K562 (cell line): ENCODE results near the gene VEGFB. TPM values are rescaled to one million over a fixed set of nuclear protein-coding genes. Genes with fewer than 3 reads are reported as not detected.

ENCODE experiments used
- HDAC1 ChIP-seq, 2 experiments: fragments of 450-650 bp; IDR thresholded peaks; 2 replicates each; pipeline ENCODE4 v1.6.1; 2016 to 2017; ENCODE audit warnings: inconsistent platforms in 1 of 2, mild to moderate bottlenecking in 1 of 2, moderate library complexity in 1 of 2
- HOXB6 ChIP-seq: fragments of 250-450 bp; sonication (Bioruptor Pico); IDR thresholded peaks from 2 replicates; pipeline ENCODE4 v1.5.1; 2022; ENCODE audit warnings: mild to moderate bottlenecking, borderline replicate concordance
- NFIC ChIP-seq: fragments of 450-650 bp; IDR thresholded peaks from 2 replicates; pipeline ENCODE4 v1.6.1; 2017; ENCODE audit warnings: mild to moderate bottlenecking, inconsistent platforms
- SMAD4 ChIP-seq: fragments of 250-450 bp; sonication (Bioruptor Pico); conservative IDR thresholded peaks from 2 replicates; pipeline ENCODE4 v1.8.0; 2021; ENCODE audit warnings: inconsistent platforms, mild to moderate bottlenecking, moderate library complexity
- TRIM28 ChIP-seq: fragments of 450-650 bp; IDR thresholded peaks from 2 replicates; pipeline ENCODE4 v1.6.1; 2017
- ZBED1 ChIP-seq: IDR thresholded peaks from 2 replicates; pipeline ENCODE4 v1.6.1; 2014
- ZBTB7A ChIP-seq: IDR thresholded peaks from 2 replicates; pipeline ENCODE4 v1.6.1; 2011; ENCODE audit warnings: low read depth, mild to moderate bottlenecking, low read length, moderate library complexity, borderline replicate concordance; ENCODE audit not compliant: control insufficient read depth
- ZNF24 ChIP-seq: fragments of 450-650 bp; IDR thresholded peaks from 2 replicates; pipeline ENCODE4 v1.6.1; 2016
- ZNF384 ChIP-seq: IDR thresholded peaks from 2 replicates; pipeline ENCODE4 v1.6.1; 2012; ENCODE audit warnings: low read depth, low read length, improper control_type of control experiment
- polyA plus RNA-seq, 8 experiments: library from polyadenylated mRNA; depleted of rRNA in 4 of 8; stranded (reverse) in 5 of 8; unstranded in 3 of 8; fragments of >200 nt; fragmentation: Nextera tagmentation in 2 of 8; fragmentation: Illumina TruSeq in 1 of 8; extraction: Ambion mirVana in 2 of 8; extraction: Trizol in 1 of 8; gene quantifications; 2 replicates each; pipeline versions ENCODE4 v1.2.1 to v1.2.3, GENCODE V29; 2011 to 2014; ENCODE audit warnings: inconsistent platforms in 1 of 8, missing spikeins in 1 of 8
- total RNA-seq, 7 experiments: library from RNA; depleted of rRNA in 6 of 7; stranded (reverse); fragments of >200 nt in 6 of 7; fragmentation: Illumina TruSeq in 2 of 7; extraction: Trizol in 2 of 7; gene quantifications; 2 replicates each; pipeline versions ENCODE4 v1.2.1 to v1.2.3, GENCODE V29; 2011 to 2021; ENCODE audit warnings: low replicate concordance in 1 of 7
- TF ChIP-seq, protein P1 (sequence below): fragments of 450-650 bp; IDR thresholded peaks from 2 replicates; pipeline ENCODE4 v1.6.1; 2016; ENCODE audit warnings: borderline replicate concordance
- TF ChIP-seq, protein P2 (sequence below): fragments of 450-650 bp; IDR thresholded peaks from 2 replicates; pipeline ENCODE4 v1.6.1; 2016; ENCODE audit warnings: mild to moderate bottlenecking, moderate library complexity
- TF ChIP-seq, protein P3 (sequence below), 2 experiments: fragments of 450-650 bp; conservative IDR thresholded peaks; 2 replicates each; pipeline ENCODE4 v1.6.1; 2017; ENCODE audit warnings: mild to moderate bottlenecking in 2 of 2, moderate library complexity in 2 of 2

Gene VEGFB
- total and polyA plus RNA-seq, 9 of the 15 experiments (the other 6 are each of a cell fraction or from before 2014, with no cell fraction given), result 11.0 to 83.4 (median 25.7) TPM

DNA sequence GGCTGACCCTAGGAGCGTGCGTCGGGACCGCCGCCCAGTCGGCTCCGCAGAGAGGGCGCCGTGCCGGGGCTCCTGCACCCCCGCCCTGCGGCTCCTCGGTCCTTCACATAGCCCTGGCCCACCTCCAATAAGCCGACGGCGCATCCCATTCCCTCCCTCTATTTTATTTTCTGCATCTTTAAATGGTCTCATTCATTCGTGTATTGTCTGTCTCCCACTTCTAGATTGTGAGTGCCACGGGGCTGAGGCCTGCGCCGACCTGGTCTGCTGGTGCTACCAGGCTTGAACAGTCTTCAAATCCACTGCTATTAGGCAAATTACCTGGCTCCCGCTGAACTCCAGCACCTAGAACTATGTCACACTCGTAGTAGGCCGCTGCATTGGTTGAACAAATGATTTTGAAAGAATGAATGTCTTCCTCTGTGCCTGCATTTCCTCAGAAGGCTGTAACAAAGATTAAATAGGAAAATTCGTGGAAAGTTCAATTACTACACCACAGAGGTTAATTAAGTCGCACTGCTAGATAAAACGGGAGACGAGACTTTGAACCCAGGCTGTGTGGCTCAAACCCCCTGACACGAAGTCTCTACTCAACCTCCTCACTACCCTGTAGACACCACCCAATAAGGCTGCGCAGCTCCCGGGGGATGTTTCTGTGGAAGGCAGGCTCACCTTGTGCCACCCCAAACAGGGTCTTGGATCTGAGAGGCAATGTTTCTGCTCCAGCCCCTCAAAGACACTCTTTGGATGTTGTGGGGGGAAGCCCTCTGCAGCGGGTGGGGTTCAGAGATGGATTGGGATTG lies 13.5 kb downstream of the VEGFB start (continued):
- TF ChIP-seq, protein P1, sequence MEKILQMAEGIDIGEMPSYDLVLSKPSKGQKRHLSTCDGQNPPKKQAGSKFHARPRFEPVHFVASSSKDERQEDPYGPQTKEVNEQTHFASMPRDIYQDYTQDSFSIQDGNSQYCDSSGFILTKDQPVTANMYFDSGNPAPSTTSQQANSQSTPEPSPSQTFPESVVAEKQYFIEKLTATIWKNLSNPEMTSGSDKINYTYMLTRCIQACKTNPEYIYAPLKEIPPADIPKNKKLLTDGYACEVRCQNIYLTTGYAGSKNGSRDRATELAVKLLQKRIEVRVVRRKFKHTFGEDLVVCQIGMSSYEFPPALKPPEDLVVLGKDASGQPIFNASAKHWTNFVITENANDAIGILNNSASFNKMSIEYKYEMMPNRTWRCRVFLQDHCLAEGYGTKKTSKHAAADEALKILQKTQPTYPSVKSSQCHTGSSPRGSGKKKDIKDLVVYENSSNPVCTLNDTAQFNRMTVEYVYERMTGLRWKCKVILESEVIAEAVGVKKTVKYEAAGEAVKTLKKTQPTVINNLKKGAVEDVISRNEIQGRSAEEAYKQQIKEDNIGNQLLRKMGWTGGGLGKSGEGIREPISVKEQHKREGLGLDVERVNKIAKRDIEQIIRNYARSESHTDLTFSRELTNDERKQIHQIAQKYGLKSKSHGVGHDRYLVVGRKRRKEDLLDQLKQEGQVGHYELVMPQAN, result no peak
- TF ChIP-seq ZNF384, result no peak
- TF ChIP-seq TRIM28, result no peak
- peak; percentile 90 for TF ChIP-seq ZNF24
- TF ChIP-seq SMAD4 (CRISPR knock-in tag), result peak; percentile 25; the same call in 1 of the 2 replicates
- TF ChIP-seq ZBTB7A, result 0 out of 2 replicates have a peak, but pooled peaks have one; percentile 3
- TF ChIP-seq, protein P2, sequence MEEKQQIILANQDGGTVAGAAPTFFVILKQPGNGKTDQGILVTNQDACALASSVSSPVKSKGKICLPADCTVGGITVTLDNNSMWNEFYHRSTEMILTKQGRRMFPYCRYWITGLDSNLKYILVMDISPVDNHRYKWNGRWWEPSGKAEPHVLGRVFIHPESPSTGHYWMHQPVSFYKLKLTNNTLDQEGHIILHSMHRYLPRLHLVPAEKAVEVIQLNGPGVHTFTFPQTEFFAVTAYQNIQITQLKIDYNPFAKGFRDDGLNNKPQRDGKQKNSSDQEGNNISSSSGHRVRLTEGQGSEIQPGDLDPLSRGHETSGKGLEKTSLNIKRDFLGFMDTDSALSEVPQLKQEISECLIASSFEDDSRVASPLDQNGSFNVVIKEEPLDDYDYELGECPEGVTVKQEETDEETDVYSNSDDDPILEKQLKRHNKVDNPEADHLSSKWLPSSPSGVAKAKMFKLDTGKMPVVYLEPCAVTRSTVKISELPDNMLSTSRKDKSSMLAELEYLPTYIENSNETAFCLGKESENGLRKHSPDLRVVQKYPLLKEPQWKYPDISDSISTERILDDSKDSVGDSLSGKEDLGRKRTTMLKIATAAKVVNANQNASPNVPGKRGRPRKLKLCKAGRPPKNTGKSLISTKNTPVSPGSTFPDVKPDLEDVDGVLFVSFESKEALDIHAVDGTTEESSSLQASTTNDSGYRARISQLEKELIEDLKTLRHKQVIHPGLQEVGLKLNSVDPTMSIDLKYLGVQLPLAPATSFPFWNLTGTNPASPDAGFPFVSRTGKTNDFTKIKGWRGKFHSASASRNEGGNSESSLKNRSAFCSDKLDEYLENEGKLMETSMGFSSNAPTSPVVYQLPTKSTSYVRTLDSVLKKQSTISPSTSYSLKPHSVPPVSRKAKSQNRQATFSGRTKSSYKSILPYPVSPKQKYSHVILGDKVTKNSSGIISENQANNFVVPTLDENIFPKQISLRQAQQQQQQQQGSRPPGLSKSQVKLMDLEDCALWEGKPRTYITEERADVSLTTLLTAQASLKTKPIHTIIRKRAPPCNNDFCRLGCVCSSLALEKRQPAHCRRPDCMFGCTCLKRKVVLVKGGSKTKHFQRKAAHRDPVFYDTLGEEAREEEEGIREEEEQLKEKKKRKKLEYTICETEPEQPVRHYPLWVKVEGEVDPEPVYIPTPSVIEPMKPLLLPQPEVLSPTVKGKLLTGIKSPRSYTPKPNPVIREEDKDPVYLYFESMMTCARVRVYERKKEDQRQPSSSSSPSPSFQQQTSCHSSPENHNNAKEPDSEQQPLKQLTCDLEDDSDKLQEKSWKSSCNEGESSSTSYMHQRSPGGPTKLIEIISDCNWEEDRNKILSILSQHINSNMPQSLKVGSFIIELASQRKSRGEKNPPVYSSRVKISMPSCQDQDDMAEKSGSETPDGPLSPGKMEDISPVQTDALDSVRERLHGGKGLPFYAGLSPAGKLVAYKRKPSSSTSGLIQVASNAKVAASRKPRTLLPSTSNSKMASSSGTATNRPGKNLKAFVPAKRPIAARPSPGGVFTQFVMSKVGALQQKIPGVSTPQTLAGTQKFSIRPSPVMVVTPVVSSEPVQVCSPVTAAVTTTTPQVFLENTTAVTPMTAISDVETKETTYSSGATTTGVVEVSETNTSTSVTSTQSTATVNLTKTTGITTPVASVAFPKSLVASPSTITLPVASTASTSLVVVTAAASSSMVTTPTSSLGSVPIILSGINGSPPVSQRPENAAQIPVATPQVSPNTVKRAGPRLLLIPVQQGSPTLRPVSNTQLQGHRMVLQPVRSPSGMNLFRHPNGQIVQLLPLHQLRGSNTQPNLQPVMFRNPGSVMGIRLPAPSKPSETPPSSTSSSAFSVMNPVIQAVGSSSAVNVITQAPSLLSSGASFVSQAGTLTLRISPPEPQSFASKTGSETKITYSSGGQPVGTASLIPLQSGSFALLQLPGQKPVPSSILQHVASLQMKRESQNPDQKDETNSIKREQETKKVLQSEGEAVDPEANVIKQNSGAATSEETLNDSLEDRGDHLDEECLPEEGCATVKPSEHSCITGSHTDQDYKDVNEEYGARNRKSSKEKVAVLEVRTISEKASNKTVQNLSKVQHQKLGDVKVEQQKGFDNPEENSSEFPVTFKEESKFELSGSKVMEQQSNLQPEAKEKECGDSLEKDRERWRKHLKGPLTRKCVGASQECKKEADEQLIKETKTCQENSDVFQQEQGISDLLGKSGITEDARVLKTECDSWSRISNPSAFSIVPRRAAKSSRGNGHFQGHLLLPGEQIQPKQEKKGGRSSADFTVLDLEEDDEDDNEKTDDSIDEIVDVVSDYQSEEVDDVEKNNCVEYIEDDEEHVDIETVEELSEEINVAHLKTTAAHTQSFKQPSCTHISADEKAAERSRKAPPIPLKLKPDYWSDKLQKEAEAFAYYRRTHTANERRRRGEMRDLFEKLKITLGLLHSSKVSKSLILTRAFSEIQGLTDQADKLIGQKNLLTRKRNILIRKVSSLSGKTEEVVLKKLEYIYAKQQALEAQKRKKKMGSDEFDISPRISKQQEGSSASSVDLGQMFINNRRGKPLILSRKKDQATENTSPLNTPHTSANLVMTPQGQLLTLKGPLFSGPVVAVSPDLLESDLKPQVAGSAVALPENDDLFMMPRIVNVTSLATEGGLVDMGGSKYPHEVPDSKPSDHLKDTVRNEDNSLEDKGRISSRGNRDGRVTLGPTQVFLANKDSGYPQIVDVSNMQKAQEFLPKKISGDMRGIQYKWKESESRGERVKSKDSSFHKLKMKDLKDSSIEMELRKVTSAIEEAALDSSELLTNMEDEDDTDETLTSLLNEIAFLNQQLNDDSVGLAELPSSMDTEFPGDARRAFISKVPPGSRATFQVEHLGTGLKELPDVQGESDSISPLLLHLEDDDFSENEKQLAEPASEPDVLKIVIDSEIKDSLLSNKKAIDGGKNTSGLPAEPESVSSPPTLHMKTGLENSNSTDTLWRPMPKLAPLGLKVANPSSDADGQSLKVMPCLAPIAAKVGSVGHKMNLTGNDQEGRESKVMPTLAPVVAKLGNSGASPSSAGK, result no peak
- TF ChIP-seq NFIC, result peak; percentile 48
- TF ChIP-seq, protein P3, sequence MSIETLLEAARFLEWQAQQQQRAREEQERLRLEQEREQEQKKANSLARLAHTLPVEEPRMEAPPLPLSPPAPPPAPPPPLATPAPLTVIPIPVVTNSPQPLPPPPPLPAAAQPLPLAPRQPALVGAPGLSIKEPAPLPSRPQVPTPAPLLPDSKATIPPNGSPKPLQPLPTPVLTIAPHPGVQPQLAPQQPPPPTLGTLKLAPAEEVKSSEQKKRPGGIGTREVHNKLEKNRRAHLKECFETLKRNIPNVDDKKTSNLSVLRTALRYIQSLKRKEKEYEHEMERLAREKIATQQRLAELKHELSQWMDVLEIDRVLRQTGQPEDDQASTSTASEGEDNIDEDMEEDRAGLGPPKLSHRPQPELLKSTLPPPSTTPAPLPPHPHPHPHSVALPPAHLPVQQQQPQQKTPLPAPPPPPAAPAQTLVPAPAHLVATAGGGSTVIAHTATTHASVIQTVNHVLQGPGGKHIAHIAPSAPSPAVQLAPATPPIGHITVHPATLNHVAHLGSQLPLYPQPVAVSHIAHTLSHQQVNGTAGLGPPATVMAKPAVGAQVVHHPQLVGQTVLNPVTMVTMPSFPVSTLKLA (conservative IDR thresholded peaks at IDR 0.05), result no peak
- no peak for TF ChIP-seq ZBED1
- TF ChIP-seq HDAC1 (IDR thresholded peaks at IDR 0.05), result no peak
- TF ChIP-seq HOXB6 (CRISPR knock-in tag), result peak; percentile 51; the same call in 1 of the 2 replicates
